Skeletal muscle tissue (tissue), 4 donors: ENCODE measurements around the gene COIL. TPM values are rescaled to one million over a fixed set of nuclear protein-coding genes. Genes with fewer than 3 reads are reported as not detected.

ENCODE experiments used
- H3K27ac ChIP-seq: one replicate; pipeline ENCODE4 v1.7.0; 2013; ENCODE audit warnings: mild to moderate bottlenecking, low read depth, low read length, inconsistent platforms
- H3K27me3 ChIP-seq, 3 donors: one replicate each; pipeline ENCODE4 v1.7.0; 2013; ENCODE audit warnings: low read length in 3 of 3; ENCODE audit not compliant: control insufficient read depth in 3 of 3, insufficient read depth in 3 of 3
- H3K36me3 ChIP-seq, 3 donors: one replicate each; pipeline ENCODE4 v1.7.0; 2013; ENCODE audit warnings: low read length in 3 of 3; ENCODE audit not compliant: control insufficient read depth in 3 of 3, insufficient read depth in 3 of 3
- H3K4me1 ChIP-seq, 3 donors: one replicate each; pipeline ENCODE4 v1.7.0; 2013; ENCODE audit warnings: low read length in 3 of 3, mild to moderate bottlenecking in 3 of 3; ENCODE audit not compliant: control insufficient read depth in 3 of 3, insufficient read depth in 3 of 3
- H3K4me3 ChIP-seq, 3 donors: one replicate each; pipeline ENCODE4 v1.7.0; 2013; ENCODE audit warnings: low read length in 3 of 3
- H3K9ac ChIP-seq, 3 donors: one replicate each; pipeline ENCODE4 v1.7.0; 2013; ENCODE audit warnings: low read length in 3 of 3, mild to moderate bottlenecking in 3 of 3, moderate library complexity in 2 of 3, low read depth in 1 of 3
- H3K9me3 ChIP-seq, 3 donors: one replicate each; pipeline ENCODE4 v1.7.0; 2013; ENCODE audit warnings: low read length in 3 of 3; ENCODE audit not compliant: control insufficient read depth in 3 of 3
- total RNA-seq: library from RNA; depleted of rRNA; stranded (reverse); fragments of >200 nt; gene quantifications from one replicate; pipeline ENCODE4 v1.2.3, GENCODE V29; 2014
- donor health status: Osteomylitis.

Gene COIL
- 14.6 TPM for total RNA-seq

- peak within 1 kb of the TSS; percentile 90 to 92 (median 92) for H3K4me3 ChIP-seq
- peaks cover 9 to 18% (median 10%) of the 10 kb centered on the region in 3 donors for H3K4me1 ChIP-seq
- no peaks in the 10 kb centered on the region for H3K9me3 ChIP-seq
- H3K27me3 ChIP-seq = no peaks in the 10 kb centered on the region
- H3K36me3 ChIP-seq = no peaks in the 10 kb centered on the region
- H3K9ac ChIP-seq = peak within 1 kb of the TSS; percentile 89 to 94 (median 93)
- peak within 1 kb of the TSS; percentile 87 for H3K27ac ChIP-seq
Measured at GRCh38 chr17:56960596-56961538, at the start of gene COIL. TSS of gene COIL (minus strand) at chr17:56961050. CDS start at chr17:56961019, 31 bp downstream.

GRCh38 chr17:57010487-57010886, 49.6 kb upstream of the COIL start:
- Histone ChIP-seq H3K4me1 (peaks cover 0 to 4% (median 3%) of the 10 kb centered on the region in 3 donors), H3K27me3 (no peaks in the 10 kb centered on the region), H3K9ac (no peak overlapping the region), H3K4me3 (no peak overlapping the region), H3K36me3 (peaks cover 2 to 5% (median 4%) of the 10 kb centered on the region in 3 donors), H3K27ac (no peak overlapping the region), H3K9me3 (no peaks in the 10 kb centered on the region)

GRCh38 chr17:57009737-57010445, 49.0 kb upstream of the COIL start:
- Histone ChIP-seq H3K9ac (no peak overlapping the region), H3K4me3 (no peak overlapping the region), H3K9me3 (no peaks in the 10 kb centered on the region), H3K36me3 (peaks cover 2 to 5% (median 4%) of the 10 kb centered on the region in 3 donors), H3K4me1 (peaks cover 0 to 9% (median 3%) of the 10 kb centered on the region in 3 donors), H3K27ac (no peak overlapping the region), H3K27me3 (no peaks in the 10 kb centered on the region)

- Histone ChIP-seq H3K27ac (no peak overlapping the region), H3K9ac (no peak overlapping the region), H3K4me1 (peaks cover 0 to 9% (median 3%) of the 10 kb centered on the region in 3 donors)
Measured at GRCh38 chr17:57008958-57009357, 48.1 kb upstream of the COIL start.

GRCh38 chr17:57006040-57006439, 45.2 kb upstream of the COIL start:
- Histone ChIP-seq H3K9me3 (no peaks in the 10 kb centered on the region), H3K27me3 (no peaks in the 10 kb centered on the region), H3K9ac (no peak overlapping the region), H3K36me3 (peaks cover 6 to 27% (median 24%) of the 10 kb centered on the region in 3 donors), H3K4me1 (peaks cover 0 to 9% (median 3%) of the 10 kb centered on the region in 3 donors), H3K27ac (no peak overlapping the region), H3K4me3 (no peak overlapping the region)

More at GRCh38 chr17:57008958-57009357, 48.1 kb upstream of the COIL start:
- Histone ChIP-seq H3K27me3 (no peaks in the 10 kb centered on the region), H3K4me3 (no peak overlapping the region), H3K36me3 (peaks cover 2 to 8% (median 5%) of the 10 kb centered on the region in 3 donors), H3K9me3 (no peaks in the 10 kb centered on the region)

- H3K4me1 ChIP-seq = peaks cover 0 to 9% (median under 1%) of the 10 kb centered on the region in 3 donors
- no peaks in the 10 kb centered on the region for H3K9me3 ChIP-seq
- no peaks in the 10 kb centered on the region for H3K27me3 ChIP-seq
- H3K36me3 ChIP-seq = peaks cover 13 to 32% (median 29%) of the 10 kb centered on the region in 3 donors
- no peak overlapping the region for H3K9ac ChIP-seq
- no peak overlapping the region for H3K27ac ChIP-seq
- H3K4me3 ChIP-seq = no peak overlapping the region
Measured at GRCh38 chr17:57004944-57005579, 44.2 kb upstream of the COIL start.

GRCh38 chr17:57002904-57003303, 42.1 kb upstream of the COIL start:
- Histone ChIP-seq H3K4me1 (peaks cover 0 to 5% (median 0%) of the 10 kb centered on the region in 3 donors), H3K9me3 (no peaks in the 10 kb centered on the region), H3K9ac (no peak overlapping the region), H3K27me3 (no peaks in the 10 kb centered on the region), H3K27ac (no peak overlapping the region), H3K4me3 (no peak overlapping the region), H3K36me3 (peaks cover 15 to 34% (median 32%) of the 10 kb centered on the region in 3 donors)

GRCh38 chr17:57001541-57001940, 40.7 kb upstream of the COIL start:
- H3K9ac ChIP-seq = no peak overlapping the region
- no peak overlapping the region for H3K27ac ChIP-seq
- H3K36me3 ChIP-seq = peaks cover 15 to 37% (median 32%) of the 10 kb centered on the region in 3 donors
- no peaks in the 10 kb centered on the region for H3K27me3 ChIP-seq
- no peak overlapping the region for H3K4me3 ChIP-seq
- H3K4me1 ChIP-seq = peaks cover 0 to 5% (median 0%) of the 10 kb centered on the region in 3 donors
- no peaks in the 10 kb centered on the region for H3K9me3 ChIP-seq

GRCh38 chr17:56997313-56997712, 36.5 kb upstream of the COIL start:
- peaks cover 12 to 32% (median 25%) of the 10 kb centered on the region in 3 donors for H3K36me3 ChIP-seq

More at GRCh38 chr17:56997313-56997712, 36.5 kb upstream of the COIL start:
- H3K9me3 ChIP-seq = no peaks in the 10 kb centered on the region
- peaks cover 6 to 18% (median 6%) of the 10 kb centered on the region in 3 donors for H3K4me1 ChIP-seq
- H3K4me3 ChIP-seq = no peak overlapping the region
- no peaks in the 10 kb centered on the region for H3K27me3 ChIP-seq
- H3K9ac ChIP-seq = no peak overlapping the region
- H3K27ac ChIP-seq = no peak overlapping the region
